Stimulated activated CD8-positive, alpha-beta memory T cell treated with anti-CD3 and anti-CD28 coated beads, Interleukin-15, amount 100 ng/mL, for 24 hours (primary cell): Measurements from ENCODE around the gene GSAP.
A peak's percentile ranks its signal among the peaks of the same experiment; 100 is the strongest.
"Not testable (repeated sequence)": the region's sequence is repeated elsewhere in the genome, so short reads cannot be mapped to it uniquely, and the experiment has no call there.

Source experiments
- DNase-seq: peaks from one replicate; pipeline ENCODE4 v3.0.0-alpha.2; 2020; ENCODE audit warnings: low read depth

Gene GSAP

GRCh38 chr7:77415823-77416620 lies at the start of gene GSAP:
TSS of gene GSAP (minus strand) at chr7:77416349. CDS start at chr7:77416321, 28 bp downstream.
- peak; percentile 15 for DNase-seq

GRCh38 chr7:77465256-77465655 lies 49.1 kb upstream of the GSAP start:
- DNase-seq = no peak

- no peak for DNase-seq
These were observed 48.4 kb upstream of the GSAP start for GRCh38 chr7:77464589-77464988.

- not testable (repeated sequence) for DNase-seq
These were observed 47.5 kb upstream of the GSAP start for GRCh38 chr7:77463632-77464031.

GRCh38 chr7:77461842-77462241 lies 45.7 kb upstream of the GSAP start:
- no peak for DNase-seq

- no peak for DNase-seq
These were observed 45.1 kb upstream of the GSAP start for GRCh38 chr7:77461246-77461645.

GRCh38 chr7:77460057-77460486 lies 43.9 kb upstream of the GSAP start:
- DNase-seq = no peak

GRCh38 chr7:77459311-77459726 lies 43.2 kb upstream of the GSAP start:
- DNase-seq = no peak

GRCh38 chr7:77458786-77459185 lies 42.6 kb upstream of the GSAP start:
- no peak for DNase-seq

GRCh38 chr7:77457779-77458178 lies 41.6 kb upstream of the GSAP start:
- no peak for DNase-seq

- no peak for DNase-seq
These were observed 40.5 kb upstream of the GSAP start for GRCh38 chr7:77456696-77457095.

GRCh38 chr7:77455321-77455720 lies 39.2 kb upstream of the GSAP start:
- no peak for DNase-seq

GRCh38 chr7:77454802-77455201 lies 38.7 kb upstream of the GSAP start:
- DNase-seq = no peak

- DNase-seq = no peak
These were observed 37.4 kb upstream of the GSAP start for GRCh38 chr7:77453531-77453930.

- not testable (repeated sequence) for DNase-seq
These were observed 35.8 kb upstream of the GSAP start for GRCh38 chr7:77451950-77452349.

GRCh38 chr7:77450613-77451012 lies 34.5 kb upstream of the GSAP start:
- no peak for DNase-seq

- no peak for DNase-seq
These were observed 33.9 kb upstream of the GSAP start for GRCh38 chr7:77450054-77450453.

GRCh38 chr7:77447616-77448015 lies 31.5 kb upstream of the GSAP start:
- DNase-seq = no peak

- no peak for DNase-seq
These were observed 28.0 kb upstream of the GSAP start for GRCh38 chr7:77444123-77444522.

- DNase-seq = no peak
These were observed 26.9 kb upstream of the GSAP start for GRCh38 chr7:77443042-77443441.

GRCh38 chr7:77442636-77443035 lies 26.5 kb upstream of the GSAP start:
- DNase-seq = no peak

GRCh38 chr7:77441046-77441445 lies 24.9 kb upstream of the GSAP start:
- no peak for DNase-seq

GRCh38 chr7:77439572-77439971 lies 23.4 kb upstream of the GSAP start:
- DNase-seq = no peak

GRCh38 chr7:77438131-77438530 lies 22.0 kb upstream of the GSAP start:
- no peak for DNase-seq
